Liver (tissue), 3 donors: ENCODE measurements around the gene COL1A2.

Source experiments
- GABPA ChIP-seq, 2 donors: IDR thresholded peaks in 1 of 2; conservative IDR thresholded peaks in 1 of 2; 2 replicates each; pipeline ENCODE4 v1.6.1; 2016; ENCODE audit warnings: antibody characterized with exemption in 2 of 2, mild to moderate bottlenecking in 1 of 2, moderate library complexity in 1 of 2
- HNF4G ChIP-seq: IDR thresholded peaks from 2 replicates; pipeline ENCODE4 v1.6.1; 2016; ENCODE audit warnings: antibody characterized with exemption
- JUND ChIP-seq, 2 donors: IDR thresholded peaks; 2 replicates each; pipeline ENCODE4 v1.6.1; 2016; ENCODE audit warnings: antibody characterized with exemption in 2 of 2
- RAD21 ChIP-seq, 2 donors: IDR thresholded peaks; 2 replicates each; pipeline ENCODE4 v1.6.1; 2016; ENCODE audit warnings: antibody characterized with exemption in 2 of 2, mild to moderate bottlenecking in 2 of 2
- SP1 ChIP-seq: IDR thresholded peaks from 2 replicates; pipeline ENCODE4 v1.6.1; 2018; ENCODE audit warnings: antibody characterized with exemption, mild to moderate bottlenecking
- YY1 ChIP-seq: IDR thresholded peaks from 2 replicates; pipeline ENCODE4 v1.6.1; 2016; ENCODE audit warnings: antibody characterized with exemption, mild to moderate bottlenecking
- TF ChIP-seq, protein P1 (sequence below): fragments of 150-350 bp; IDR thresholded peaks from 2 replicates; pipeline ENCODE4 v1.5.1; 2017; ENCODE audit warnings: improper control_type of control experiment, low read depth, low read length; ENCODE audit not compliant: missing input control
- TF ChIP-seq, protein P2 (sequence below): IDR thresholded peaks from 2 replicates; pipeline ENCODE4 v1.6.1; 2016; ENCODE audit warnings: antibody characterized with exemption
- TF ChIP-seq, protein P3 (sequence below): IDR thresholded peaks from 2 replicates; pipeline ENCODE4 v1.6.1; 2016; ENCODE audit warnings: antibody characterized with exemption, mild to moderate bottlenecking
- TF ChIP-seq, protein P4 (sequence below): IDR thresholded peaks from 2 replicates; pipeline ENCODE4 v1.6.1; 2016; ENCODE audit warnings: antibody characterized with exemption
- donor health status: healthy.
- donor health status: healthy.

DNA sequence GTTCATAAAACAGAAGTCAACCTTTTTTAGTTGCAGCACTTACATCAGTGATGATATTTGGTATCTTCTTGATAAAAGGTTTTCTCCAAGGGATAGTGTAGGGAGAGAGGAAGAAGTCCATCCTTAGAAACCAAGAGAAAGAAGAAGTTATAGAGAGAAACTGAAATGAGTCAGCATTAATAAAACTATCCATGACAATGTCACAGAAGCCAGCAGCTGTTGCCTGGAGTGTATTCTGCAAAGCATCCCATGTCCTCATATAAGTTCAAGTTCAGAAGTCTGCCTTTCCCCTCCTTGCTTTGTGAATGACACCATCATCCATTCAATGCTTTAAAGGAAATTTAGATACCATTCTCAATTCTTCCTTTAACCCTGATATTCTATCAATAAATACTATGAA is 14.4 kb upstream of the COL1A2 start:
- TF ChIP-seq HNF4G (no peak), JUND (IDR thresholded peaks at IDR 0.05) (no peak), RAD21 (IDR thresholded peaks at IDR 0.05) (no peak), GABPA (IDR thresholded peaks at IDR 0.05 in 1 of 2, conservative IDR thresholded peaks at IDR 0.05 in 1 of 2) (no peak), SP1 (no peak), YY1 (no peak)
- TF ChIP-seq, protein P1, sequence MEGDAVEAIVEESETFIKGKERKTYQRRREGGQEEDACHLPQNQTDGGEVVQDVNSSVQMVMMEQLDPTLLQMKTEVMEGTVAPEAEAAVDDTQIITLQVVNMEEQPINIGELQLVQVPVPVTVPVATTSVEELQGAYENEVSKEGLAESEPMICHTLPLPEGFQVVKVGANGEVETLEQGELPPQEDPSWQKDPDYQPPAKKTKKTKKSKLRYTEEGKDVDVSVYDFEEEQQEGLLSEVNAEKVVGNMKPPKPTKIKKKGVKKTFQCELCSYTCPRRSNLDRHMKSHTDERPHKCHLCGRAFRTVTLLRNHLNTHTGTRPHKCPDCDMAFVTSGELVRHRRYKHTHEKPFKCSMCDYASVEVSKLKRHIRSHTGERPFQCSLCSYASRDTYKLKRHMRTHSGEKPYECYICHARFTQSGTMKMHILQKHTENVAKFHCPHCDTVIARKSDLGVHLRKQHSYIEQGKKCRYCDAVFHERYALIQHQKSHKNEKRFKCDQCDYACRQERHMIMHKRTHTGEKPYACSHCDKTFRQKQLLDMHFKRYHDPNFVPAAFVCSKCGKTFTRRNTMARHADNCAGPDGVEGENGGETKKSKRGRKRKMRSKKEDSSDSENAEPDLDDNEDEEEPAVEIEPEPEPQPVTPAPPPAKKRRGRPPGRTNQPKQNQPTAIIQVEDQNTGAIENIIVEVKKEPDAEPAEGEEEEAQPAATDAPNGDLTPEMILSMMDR: no peak
- TF ChIP-seq, protein P2, sequence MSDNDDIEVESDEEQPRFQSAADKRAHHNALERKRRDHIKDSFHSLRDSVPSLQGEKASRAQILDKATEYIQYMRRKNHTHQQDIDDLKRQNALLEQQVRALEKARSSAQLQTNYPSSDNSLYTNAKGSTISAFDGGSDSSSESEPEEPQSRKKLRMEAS: no peak
- TF ChIP-seq, protein P3, sequence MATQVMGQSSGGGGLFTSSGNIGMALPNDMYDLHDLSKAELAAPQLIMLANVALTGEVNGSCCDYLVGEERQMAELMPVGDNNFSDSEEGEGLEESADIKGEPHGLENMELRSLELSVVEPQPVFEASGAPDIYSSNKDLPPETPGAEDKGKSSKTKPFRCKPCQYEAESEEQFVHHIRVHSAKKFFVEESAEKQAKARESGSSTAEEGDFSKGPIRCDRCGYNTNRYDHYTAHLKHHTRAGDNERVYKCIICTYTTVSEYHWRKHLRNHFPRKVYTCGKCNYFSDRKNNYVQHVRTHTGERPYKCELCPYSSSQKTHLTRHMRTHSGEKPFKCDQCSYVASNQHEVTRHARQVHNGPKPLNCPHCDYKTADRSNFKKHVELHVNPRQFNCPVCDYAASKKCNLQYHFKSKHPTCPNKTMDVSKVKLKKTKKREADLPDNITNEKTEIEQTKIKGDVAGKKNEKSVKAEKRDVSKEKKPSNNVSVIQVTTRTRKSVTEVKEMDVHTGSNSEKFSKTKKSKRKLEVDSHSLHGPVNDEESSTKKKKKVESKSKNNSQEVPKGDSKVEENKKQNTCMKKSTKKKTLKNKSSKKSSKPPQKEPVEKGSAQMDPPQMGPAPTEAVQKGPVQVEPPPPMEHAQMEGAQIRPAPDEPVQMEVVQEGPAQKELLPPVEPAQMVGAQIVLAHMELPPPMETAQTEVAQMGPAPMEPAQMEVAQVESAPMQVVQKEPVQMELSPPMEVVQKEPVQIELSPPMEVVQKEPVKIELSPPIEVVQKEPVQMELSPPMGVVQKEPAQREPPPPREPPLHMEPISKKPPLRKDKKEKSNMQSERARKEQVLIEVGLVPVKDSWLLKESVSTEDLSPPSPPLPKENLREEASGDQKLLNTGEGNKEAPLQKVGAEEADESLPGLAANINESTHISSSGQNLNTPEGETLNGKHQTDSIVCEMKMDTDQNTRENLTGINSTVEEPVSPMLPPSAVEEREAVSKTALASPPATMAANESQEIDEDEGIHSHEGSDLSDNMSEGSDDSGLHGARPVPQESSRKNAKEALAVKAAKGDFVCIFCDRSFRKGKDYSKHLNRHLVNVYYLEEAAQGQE: no peak
- TF ChIP-seq, protein P4, sequence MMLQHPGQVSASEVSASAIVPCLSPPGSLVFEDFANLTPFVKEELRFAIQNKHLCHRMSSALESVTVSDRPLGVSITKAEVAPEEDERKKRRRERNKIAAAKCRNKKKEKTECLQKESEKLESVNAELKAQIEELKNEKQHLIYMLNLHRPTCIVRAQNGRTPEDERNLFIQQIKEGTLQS: no peak
